Activated naive CD4-positive, alpha-beta T cell treated with anti-CD3 and anti-CD28 coated beads, Interleukin-2, amount 50 U/mL, for 24 hours (primary cell): Measurements from ENCODE around the gene RPLP2.
A peak's percentile ranks its signal among the peaks of the same experiment; 100 is the strongest.

Experiments used
- H3K27ac Mint-ChIP-seq: one replicate; pipeline ENCODE4 v1.8.0; 2021; ENCODE audit warnings: mild to moderate bottlenecking, mixed read lengths
- H3K27me3 Mint-ChIP-seq: one replicate; pipeline ENCODE4 v1.8.0; 2021; ENCODE audit warnings: mixed read lengths
- H3K36me3 Mint-ChIP-seq: one replicate; pipeline ENCODE4 v1.8.0; 2021; ENCODE audit warnings: mixed read lengths
- H3K4me1 Mint-ChIP-seq: one replicate; pipeline ENCODE4 v1.8.0; 2021; ENCODE audit warnings: mixed read lengths
- H3K4me3 Mint-ChIP-seq: one replicate; pipeline ENCODE4 v1.8.0; 2021; ENCODE audit warnings: mild to moderate bottlenecking, mixed read lengths
- H3K9me3 Mint-ChIP-seq: one replicate; pipeline ENCODE4 v1.8.0; 2021; ENCODE audit warnings: mixed read lengths

Gene RPLP2

DNA sequence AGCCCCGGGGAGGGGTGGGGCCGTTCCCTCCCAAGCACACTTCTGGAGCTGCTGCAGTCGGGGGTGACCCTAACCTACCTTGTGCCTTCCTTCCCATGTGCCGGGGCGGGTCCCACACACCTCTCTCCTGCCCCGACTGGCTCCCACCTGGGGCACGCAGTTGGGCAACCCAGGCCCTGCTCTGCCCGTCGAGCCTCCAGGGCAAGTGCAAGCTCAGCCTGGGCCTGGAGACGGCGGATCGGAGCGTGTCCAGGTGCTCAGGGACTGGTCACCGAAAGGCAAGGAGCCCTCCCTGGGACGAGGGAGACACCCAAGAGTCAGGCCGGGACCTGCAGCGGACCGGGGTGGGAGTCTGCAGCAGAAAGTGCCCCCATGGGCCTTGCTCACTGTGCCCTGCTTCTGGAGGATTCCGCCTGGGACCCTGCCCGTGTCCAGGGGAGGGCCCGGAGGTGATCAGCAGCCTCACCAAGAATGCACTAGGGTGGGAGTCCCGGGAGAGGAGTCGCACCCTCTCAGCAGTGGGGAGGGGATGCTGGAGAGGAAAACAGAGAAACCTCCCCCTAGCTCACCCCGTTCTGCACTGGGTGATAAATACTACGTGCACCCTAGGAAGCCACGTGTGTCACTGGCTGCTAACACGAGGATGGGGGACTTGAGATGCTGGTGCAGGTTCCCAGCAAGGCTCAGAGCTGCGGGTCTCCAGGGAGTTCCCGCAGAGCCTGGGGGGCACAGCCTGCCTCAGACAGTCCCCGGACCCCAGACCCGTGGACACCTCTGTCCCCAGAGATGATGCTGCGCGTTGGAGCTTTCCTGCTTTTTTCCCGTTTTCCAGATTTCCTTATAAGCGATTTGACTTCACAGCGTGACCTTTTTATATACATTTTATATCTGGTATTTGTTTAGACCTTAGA is 27.2 kb upstream of the RPLP2 start:
- no peak overlapping the region for H3K27ac Mint-ChIP-seq
- no peaks in the 10 kb centered on the region for H3K9me3 Mint-ChIP-seq
- H3K36me3 Mint-ChIP-seq, result no peaks in the 10 kb centered on the region
- peaks cover 15% of the 10 kb centered on the region for H3K4me1 Mint-ChIP-seq
- no peaks in the 10 kb centered on the region for H3K27me3 Mint-ChIP-seq
- H3K4me3 Mint-ChIP-seq, result no peak overlapping the region

DNA sequence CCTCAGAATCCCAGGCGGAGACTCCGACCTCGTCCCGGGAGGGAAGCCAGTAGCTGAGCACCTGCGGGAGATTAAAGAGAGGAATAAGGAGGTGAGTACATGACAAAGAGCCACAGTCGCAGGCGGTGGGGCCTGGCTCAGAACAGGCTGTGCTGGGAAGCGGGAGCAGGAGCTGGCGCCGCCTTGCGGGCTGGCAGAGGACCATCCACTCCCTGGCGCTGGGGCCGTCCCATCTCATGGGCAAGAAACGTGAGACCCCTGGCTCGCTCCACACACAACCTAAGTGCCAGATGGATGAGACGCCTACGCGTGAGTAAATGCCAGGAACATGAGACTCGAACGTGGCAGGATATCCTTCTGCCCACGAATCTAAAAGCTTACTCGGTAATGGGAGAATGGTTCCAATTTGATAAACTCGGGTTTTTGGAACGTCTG is 26.2 kb upstream of the RPLP2 start:
- Mint-ChIP-seq H3K27me3 (no peaks in the 10 kb centered on the region), H3K9me3 (no peaks in the 10 kb centered on the region), H3K36me3 (no peaks in the 10 kb centered on the region), H3K4me3 (no peak overlapping the region), H3K4me1 (peaks cover 15% of the 10 kb centered on the region), H3K27ac (no peak overlapping the region)

DNA sequence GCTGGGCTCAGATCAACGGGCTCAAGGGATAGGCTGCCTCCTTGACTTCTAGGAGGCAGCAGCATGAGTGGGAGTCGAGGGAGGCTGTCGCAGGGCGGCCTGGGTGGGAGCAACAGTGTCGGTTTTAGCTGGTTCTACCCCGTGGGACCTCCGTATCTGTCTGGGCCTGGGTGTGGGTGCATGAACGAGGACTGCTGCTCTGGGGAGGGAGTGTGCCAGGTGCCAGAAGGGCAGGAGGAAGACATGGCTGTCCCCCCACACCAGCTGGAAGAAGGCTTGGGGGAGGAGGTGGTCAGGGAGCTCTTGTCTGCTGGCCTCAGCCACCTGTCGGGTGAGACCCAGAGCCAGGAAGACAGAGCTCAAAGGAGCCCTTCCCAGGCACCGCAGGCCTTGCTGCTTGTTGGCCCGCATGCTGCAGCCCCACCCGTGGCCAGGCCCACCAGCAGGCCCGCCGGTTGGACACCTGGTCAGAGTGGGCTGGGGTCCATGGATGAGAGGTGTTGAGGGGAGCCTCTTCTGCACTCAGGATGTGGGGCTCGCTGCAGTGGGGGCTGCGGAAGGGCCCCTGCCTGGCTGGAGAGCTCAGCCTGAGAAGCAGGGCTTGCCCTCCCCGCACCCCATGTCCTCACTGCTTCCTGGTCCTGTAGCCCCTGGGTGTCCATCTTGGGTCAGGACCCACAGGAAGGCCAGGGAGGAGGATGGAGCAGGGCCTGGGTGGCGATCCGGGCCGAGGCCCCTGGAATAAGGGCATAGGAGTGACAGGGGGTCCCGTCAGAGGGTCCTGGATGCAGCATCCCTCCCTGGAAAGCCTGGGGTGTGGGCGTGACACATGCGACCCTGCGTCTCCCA is 23.3 kb upstream of the RPLP2 start:
- Mint-ChIP-seq H3K27ac (no peak overlapping the region), H3K27me3 (no peaks in the 10 kb centered on the region), H3K4me1 (peaks cover 7% of the 10 kb centered on the region), H3K36me3 (no peaks in the 10 kb centered on the region), H3K9me3 (no peaks in the 10 kb centered on the region), H3K4me3 (no peak overlapping the region)

DNA sequence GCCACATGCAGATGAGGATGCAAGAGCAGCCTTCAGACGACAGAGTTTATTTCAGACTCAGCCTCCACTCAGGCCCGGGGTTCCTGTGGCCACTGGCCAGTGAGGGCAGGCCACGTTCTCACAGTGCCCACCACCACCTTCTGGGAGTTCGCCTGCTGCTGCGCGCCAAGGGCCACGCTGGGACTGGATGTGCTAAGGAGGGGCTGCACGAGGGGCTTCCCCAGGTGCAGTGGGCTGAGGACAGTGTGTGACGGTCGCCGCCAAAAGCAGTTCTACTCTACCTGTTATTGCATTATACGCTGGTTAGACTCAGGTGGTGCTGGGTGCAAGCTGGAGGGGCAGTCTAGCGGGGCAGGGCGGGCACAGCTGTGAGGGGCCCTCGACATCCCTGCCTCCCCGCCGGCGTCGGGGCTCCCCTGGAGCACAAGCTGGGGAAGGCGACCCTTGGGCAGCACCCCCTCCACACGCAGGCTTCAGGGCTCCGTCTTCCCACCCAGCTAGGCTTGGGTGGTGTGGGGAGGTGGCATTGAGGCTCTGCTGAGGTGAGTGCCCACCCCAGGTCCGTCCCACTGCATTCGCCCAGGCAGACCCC is 22.6 kb upstream of the RPLP2 start:
- Mint-ChIP-seq H3K9me3 (no peaks in the 10 kb centered on the region), H3K4me3 (no peak overlapping the region), H3K27me3 (no peaks in the 10 kb centered on the region), H3K36me3 (no peaks in the 10 kb centered on the region), H3K27ac (no peak overlapping the region), H3K4me1 (peaks cover 7% of the 10 kb centered on the region)

DNA sequence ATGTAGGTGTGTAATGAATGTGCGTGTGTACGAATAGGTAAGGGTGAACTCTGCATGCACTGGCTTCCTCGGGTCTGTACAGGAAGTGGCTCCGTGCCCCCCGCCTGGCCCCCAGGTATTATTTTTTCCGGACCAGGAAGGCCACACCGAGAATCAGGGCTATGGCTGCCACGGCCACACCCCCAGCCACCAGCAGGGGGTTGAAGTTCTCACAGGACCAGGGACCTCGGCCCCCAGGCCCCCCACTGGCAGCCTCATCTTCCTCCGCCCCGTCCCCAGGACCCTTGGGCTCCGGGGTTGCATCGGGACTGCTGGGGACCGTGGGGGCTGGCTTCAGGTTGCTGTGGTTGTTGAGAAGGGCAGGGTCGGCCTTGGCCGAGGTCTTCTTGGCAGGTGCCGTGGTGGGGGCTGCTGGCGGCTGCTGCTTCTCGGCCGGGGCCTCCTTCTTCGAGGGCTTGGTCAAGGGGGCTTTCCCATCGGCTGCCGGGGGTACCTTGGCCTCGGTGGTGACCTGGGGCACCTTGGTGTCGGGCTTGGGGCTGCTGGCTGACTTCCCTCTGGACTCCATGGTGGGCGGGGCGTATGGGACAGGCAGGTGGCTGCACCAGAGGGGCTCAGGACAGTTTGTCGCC is 21.6 kb upstream of the RPLP2 start:
- Mint-ChIP-seq H3K4me3 (no peak overlapping the region), H3K27ac (no peak overlapping the region), H3K27me3 (no peaks in the 10 kb centered on the region), H3K4me1 (peaks cover 7% of the 10 kb centered on the region), H3K9me3 (no peaks in the 10 kb centered on the region), H3K36me3 (no peaks in the 10 kb centered on the region)

DNA sequence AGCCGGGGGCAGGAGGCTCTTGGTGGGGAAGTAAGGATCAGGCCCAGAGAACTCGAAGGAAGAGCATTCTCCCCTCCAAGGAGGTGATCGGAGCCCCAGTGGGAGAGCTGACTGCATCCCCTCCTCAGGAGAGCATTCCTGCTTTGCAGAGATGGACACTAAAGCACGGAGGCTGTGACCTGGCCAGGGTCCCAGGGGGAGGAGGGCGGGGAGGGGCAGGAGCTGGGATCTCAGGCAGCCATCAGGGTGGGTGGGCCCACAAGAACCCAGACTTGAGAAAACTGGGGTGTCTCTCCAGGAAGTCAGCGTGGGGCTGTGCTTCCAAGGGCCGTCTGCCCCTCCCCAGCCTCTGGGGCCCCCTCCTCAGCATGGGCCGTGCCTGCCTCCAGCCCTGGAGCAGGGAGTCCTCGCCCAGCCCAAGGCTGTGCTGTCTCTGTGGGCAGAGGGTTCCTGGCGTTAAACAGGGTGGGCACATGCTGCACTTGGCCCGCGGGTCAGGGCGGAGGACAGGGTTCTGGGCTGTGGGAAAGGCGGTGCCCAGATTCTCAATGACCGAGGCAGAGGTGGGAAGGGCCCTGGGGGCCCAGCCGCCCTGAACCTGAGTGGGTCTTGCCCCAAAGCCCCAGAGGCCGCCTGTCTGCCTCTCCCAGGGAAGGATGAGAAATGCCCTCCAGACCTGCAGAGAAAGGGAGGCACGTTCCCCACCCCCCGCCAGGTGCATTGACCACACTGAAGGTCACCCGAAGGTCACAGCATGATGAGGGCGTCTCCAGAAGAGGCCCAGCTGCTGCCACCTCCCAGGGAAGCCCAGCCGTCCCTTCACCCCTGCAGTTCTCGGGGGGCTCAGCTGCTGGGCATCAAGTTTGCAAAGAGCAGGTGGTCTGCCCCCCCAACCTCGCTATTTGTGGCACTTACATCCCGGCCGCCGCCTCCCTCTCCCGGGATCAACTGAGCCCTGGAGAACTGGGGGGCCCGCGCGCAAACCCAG is 20.5 kb upstream of the RPLP2 start:
- Mint-ChIP-seq H3K27ac (no peak overlapping the region), H3K4me1 (no peaks in the 10 kb centered on the region), H3K9me3 (no peaks in the 10 kb centered on the region), H3K27me3 (no peaks in the 10 kb centered on the region), H3K36me3 (no peaks in the 10 kb centered on the region), H3K4me3 (no peak overlapping the region)

DNA sequence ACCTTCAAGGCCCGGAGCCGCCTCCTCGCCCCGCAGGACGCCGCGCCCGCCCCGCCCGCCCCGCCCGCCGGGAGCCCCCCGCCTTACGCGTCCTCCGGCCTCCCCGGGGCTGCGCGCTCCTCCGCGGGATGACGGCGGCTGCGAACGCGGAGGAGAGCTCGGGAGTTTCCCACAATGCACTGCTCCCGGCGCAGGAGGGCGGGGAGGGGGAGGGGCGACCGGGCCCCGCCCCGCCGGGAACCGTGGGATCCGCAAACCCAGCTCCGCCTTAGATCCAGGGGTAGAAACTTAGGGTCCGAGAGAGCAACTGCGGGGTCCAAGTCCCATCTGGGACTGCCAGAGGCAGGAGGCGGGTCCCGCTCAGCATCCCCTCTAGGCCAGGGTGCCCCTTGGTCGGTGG is 19.8 kb upstream of the RPLP2 start, which contains the start of gene CEND1:
CEND1 (minus strand) TSS at position 148 of the 400 bp plus-strand sequence. CDS start 1,514 bp downstream, outside the sequence.
- Mint-ChIP-seq H3K4me3 (no peak within 1 kb of the TSS), H3K4me1 (no peaks in the 10 kb centered on the region), H3K27me3 (no peaks in the 10 kb centered on the region), H3K9me3 (no peaks in the 10 kb centered on the region), H3K27ac (no peak within 1 kb of the TSS), H3K36me3 (no peaks in the 10 kb centered on the region)

DNA sequence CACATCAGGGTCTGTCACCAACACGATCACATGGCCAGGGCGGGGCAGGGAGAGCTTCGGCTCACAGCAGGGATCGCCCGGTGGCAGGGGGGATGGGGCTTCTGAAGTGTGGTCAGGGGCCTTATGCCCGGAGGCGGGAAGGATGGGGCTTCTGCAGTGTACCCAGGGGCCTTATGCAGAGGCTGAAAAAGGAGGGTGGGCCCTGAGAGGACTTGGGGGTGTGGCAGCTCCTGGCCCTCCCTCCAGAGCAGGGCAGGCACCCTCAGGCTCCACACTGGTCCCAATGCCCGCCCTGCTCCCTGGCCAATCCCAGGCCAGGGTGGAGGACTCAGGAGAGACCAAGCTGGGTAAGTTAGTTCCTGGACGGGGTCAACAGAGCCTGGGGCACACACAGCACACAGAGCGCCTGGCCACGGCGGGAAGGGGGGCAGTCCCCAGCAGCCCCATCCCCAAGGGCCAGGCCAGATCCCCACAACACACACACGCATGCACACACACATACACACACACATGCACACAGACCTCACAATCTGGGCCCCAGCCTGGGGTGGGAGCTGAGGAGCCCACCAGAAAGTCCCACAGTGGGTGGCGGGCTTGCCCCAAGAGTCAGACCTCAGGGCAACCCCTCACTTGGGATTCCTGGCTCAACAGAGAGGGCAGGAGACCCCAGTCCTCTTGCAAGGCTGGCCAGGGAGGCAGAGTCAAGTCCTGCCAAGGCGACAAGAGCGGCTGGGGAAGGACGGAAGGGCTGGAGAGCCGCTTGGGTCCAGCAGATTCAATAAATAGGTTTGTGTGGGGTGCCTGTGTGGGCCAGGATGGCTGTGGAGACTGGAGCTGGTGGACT is 18.8 kb upstream of the RPLP2 start:
- Mint-ChIP-seq H3K4me1 (peaks cover 2% of the 10 kb centered on the region), H3K27ac (no peak overlapping the region)

DNA sequence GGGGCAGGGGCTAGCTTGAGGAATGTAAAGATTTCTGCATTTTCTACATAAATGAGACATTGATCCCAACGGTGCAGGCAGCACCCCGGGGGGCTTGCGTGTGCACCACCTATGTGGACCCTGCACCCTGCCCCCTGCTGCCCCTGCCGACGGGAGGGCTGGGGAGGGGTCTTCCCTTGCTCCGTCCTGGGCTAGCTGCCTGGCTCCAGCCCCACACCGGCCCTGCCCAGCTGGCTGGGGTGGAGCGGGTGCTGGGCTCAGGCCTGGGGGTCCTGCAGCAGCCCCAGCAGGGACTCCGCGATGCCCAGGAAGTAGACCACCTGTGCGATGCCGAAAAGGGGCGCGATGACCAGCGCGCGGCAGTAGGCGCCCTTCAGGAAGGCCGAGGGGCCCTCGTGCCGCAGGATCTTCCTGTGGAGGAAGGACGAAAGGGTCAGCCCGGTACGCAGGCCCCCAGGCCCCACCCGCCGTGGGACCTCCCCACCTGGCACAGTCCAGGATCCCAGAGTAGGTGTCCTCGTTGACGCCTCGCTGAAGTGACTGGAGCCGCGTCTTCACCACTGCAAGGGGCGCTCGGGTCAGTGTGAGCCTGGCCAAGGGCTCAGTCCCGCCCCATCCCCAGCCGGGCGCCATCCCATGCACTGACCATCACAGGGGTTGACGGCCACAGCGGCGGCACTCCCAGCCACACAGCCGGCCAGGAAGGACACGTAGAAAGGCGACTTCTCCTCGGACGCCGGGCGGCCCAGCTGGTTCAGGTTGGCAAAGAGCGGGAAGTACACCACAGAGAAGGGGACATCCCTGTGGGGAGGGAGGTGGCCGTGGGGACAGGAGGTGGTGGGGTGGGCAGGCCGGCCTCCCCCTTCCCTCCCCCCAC is 17.9 kb upstream of the RPLP2 start:
- Mint-ChIP-seq H3K27ac (no peak overlapping the region), H3K27me3 (no peaks in the 10 kb centered on the region), H3K4me3 (no peak overlapping the region), H3K36me3 (no peaks in the 10 kb centered on the region), H3K4me1 (peaks cover 7% of the 10 kb centered on the region), H3K9me3 (no peaks in the 10 kb centered on the region)

More for the DNA sequence above, 18.8 kb upstream of the RPLP2 start:
- no peaks in the 10 kb centered on the region for H3K27me3 Mint-ChIP-seq
- H3K9me3 Mint-ChIP-seq, result no peaks in the 10 kb centered on the region
- H3K4me3 Mint-ChIP-seq, result no peak overlapping the region
- H3K36me3 Mint-ChIP-seq, result no peaks in the 10 kb centered on the region

DNA sequence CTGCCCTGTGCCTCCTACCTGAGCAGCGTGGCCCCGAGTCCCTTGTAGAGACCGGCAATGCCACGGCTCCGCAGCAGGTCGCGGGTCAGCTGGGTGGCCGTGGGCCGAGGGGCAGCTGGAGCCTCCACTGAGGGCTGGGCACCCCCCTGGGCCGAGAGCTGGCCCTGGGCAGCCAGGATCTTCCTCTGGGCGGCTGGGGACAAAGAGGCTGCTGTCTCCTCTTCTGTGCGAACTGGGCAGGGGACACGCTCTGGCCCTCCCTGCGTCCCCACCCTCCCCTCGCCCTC is 17.3 kb upstream of the RPLP2 start:
- Mint-ChIP-seq H3K4me1 (peaks cover 7% of the 10 kb centered on the region), H3K36me3 (no peaks in the 10 kb centered on the region), H3K27me3 (no peaks in the 10 kb centered on the region), H3K4me3 (no peak overlapping the region), H3K9me3 (no peaks in the 10 kb centered on the region), H3K27ac (no peak overlapping the region)

DNA sequence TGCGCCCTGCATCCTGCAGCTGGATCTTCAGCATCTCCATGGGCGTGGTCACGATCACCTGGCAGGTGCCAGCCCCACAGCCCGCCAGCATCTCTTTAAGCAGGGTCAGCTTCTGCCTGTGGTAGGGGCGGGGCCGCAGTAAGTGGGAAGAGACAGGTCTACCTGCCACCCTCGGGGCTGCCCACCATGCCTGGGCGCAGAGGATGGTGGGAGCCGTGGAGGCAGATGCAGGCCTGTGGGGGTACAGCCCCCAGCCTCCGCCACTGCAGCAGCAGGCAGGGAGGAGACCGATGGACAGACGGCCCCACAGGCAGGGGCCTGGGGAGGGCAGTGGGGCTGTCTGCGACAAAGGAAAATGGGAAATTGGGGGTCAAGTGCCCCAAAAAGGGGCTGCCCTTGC is 16.9 kb upstream of the RPLP2 start:
- Mint-ChIP-seq H3K4me3 (peak overlapping the region; percentile 15), H3K27ac (no peak overlapping the region), H3K9me3 (no peaks in the 10 kb centered on the region), H3K36me3 (no peaks in the 10 kb centered on the region), H3K27me3 (no peaks in the 10 kb centered on the region), H3K4me1 (peaks cover 7% of the 10 kb centered on the region)

DNA sequence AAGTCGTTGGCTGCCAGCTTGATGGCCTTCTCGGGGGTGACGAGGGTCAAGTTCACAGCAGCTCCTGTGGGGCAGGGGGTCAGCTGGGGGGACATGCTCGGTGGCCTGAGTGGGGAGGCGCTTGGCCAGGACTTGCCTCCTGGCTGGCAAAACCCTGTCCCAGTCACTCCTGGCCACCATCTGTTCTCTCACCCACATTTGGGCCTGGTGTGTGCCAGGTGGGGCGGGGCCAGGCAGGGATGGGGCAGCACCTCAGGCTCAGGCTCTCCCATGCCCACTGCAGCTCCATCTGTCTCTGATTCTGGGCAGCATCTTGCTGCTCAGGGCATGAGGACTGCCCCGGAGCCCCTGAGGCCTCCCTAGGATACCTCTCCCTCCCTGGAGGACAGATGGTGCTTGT is 16.2 kb upstream of the RPLP2 start:
- Mint-ChIP-seq H3K4me3 (peak overlapping the region; percentile 15), H3K27me3 (no peaks in the 10 kb centered on the region), H3K36me3 (no peaks in the 10 kb centered on the region), H3K4me1 (peaks cover 7% of the 10 kb centered on the region), H3K27ac (no peak overlapping the region), H3K9me3 (no peaks in the 10 kb centered on the region)
